Neural progenitor cell (in vitro differentiated cells): ENCODE data around the gene FFAR1. TPM values are rescaled to one million over a fixed set of nuclear protein-coding genes. Genes with fewer than 3 reads are reported as not detected.

ENCODE experiments used
- DNase-seq: peaks from one replicate; pipeline ENCODE4 v3.0.0-alpha.2; 2016; ENCODE audit warnings: low spot score
- H2AFZ ChIP-seq: fragments of 200-600 bp; sonication (generic); replicated peaks from 2 replicates; pipeline ENCODE4 v1.6.1; 2016; ENCODE audit warnings: antibody characterized with exemption
- H3F3A ChIP-seq: fragments of 200-600 bp; sonication (generic); 2 replicates; pipeline ENCODE4 v1.6.1; 2016; ENCODE audit warnings: antibody characterized with exemption, low read depth
- H3K27ac ChIP-seq: fragments of 200-600 bp; sonication (generic); 2 replicates; pipeline ENCODE4 v1.5.1; 2016; ENCODE audit warnings: mild to moderate bottlenecking
- H3K27me3 ChIP-seq: fragments of 200-600 bp; sonication (generic); 2 replicates; pipeline ENCODE4 v1.6.1; 2016; ENCODE audit warnings: mild to moderate bottlenecking, moderate library complexity
- H3K36me3 ChIP-seq: fragments of 200-600 bp; sonication (generic); 2 replicates; pipeline ENCODE4 v1.5.1; 2016
- H3K4me1 ChIP-seq: fragments of 200-600 bp; sonication (generic); 2 replicates; pipeline ENCODE4 v1.6.1; 2016; ENCODE audit warnings: mixed run types
- H3K4me2 ChIP-seq: fragments of 200-600 bp; sonication (generic); 2 replicates; pipeline ENCODE4 v1.6.1; 2016
- H3K4me3 ChIP-seq: fragments of 200-600 bp; sonication (generic); 2 replicates; pipeline ENCODE4 v1.5.1; 2016
- H3K79me2 ChIP-seq: fragments of 200-600 bp; sonication (generic); 2 replicates; pipeline ENCODE4 v1.6.1; 2016; ENCODE audit warnings: low read depth
- H3K9ac ChIP-seq: fragments of 200-600 bp; sonication (generic); 2 replicates; pipeline ENCODE4 v1.6.1; 2016
- H3K9me3 ChIP-seq: fragments of 200-600 bp; sonication (generic); 2 replicates; pipeline ENCODE4 v1.5.1; 2016; ENCODE audit warnings: low read depth
- H4K20me1 ChIP-seq: fragments of 200-600 bp; sonication (generic); 2 replicates; pipeline ENCODE4 v1.6.1; 2016; ENCODE audit warnings: low read depth
- H3K27ac Mint-ChIP-seq: 3 replicates; pipeline ENCODE4 v1.8.0; 2021; ENCODE audit warnings: mixed read lengths
- H3K27me3 Mint-ChIP-seq: 2 replicates; pipeline ENCODE4 v1.8.0; 2022; ENCODE audit warnings: low read depth, mild to moderate bottlenecking, inconsistent platforms, moderate library complexity, mixed read lengths; ENCODE audit not compliant: insufficient read depth
- H3K36me3 Mint-ChIP-seq: 3 replicates; pipeline ENCODE4 v1.8.0; 2021; ENCODE audit warnings: mixed read lengths
- H3K4me1 Mint-ChIP-seq: 3 replicates; pipeline ENCODE4 v1.8.0; 2021; ENCODE audit warnings: mixed read lengths
- H3K4me3 Mint-ChIP-seq: 3 replicates; pipeline ENCODE4 v1.8.0; 2021; ENCODE audit warnings: mild to moderate bottlenecking, moderate library complexity, mixed read lengths
- H3K9me3 Mint-ChIP-seq: 3 replicates; pipeline ENCODE4 v1.8.0; 2020; ENCODE audit warnings: mixed read lengths
- CTCF ChIP-seq: fragments of 200-600 bp; sonication (generic); IDR thresholded peaks from 2 replicates; pipeline ENCODE4 v1.5.1; 2017; ENCODE audit warnings: antibody characterized with exemption, mild to moderate bottlenecking
- EZH2 ChIP-seq: fragments of 200-600 bp; sonication (generic); IDR thresholded peaks from 2 replicates; pipeline ENCODE4 v1.6.1; 2017; ENCODE audit warnings: antibody characterized with exemption, mild to moderate bottlenecking, moderate library complexity
- EZH2phosphoT487 ChIP-seq: fragments of 200-600 bp; sonication (generic); IDR thresholded peaks from 2 replicates; pipeline ENCODE4 v1.6.1; 2017; ENCODE audit warnings: antibody characterized with exemption
- total RNA-seq: library from RNA; depleted of rRNA; stranded (reverse); fragments of >200 nt; gene quantifications from 2 replicates; pipeline ENCODE4 v1.2.3, GENCODE V29; 2015; ENCODE audit warnings: low replicate concordance

The FFAR1 gene
- total RNA-seq, 1 donor from 2014 or later: not detected

- Histone ChIP-seq H3K79me2 (no peaks in the 10 kb centered on the region), H3K4me2 (no peak overlapping the region), H4K20me1 (no peaks in the 10 kb centered on the region), H3K27ac (no peak overlapping the region), H3K9me3 (no peaks in the 10 kb centered on the region), H3K4me3 (no peak overlapping the region), H2AFZ (no peak overlapping the region), H3K9ac (no peak overlapping the region), H3K27me3 (no peaks in the 10 kb centered on the region), H3K36me3 (no peaks in the 10 kb centered on the region), H3F3A (no peaks in the 10 kb centered on the region), H3K4me1 (no peaks in the 10 kb centered on the region)
- Mint-ChIP-seq H3K4me1 (peaks cover 8% of the 10 kb centered on the region), H3K36me3 (no peaks in the 10 kb centered on the region), H3K27me3 (peaks cover 16% of the 10 kb centered on the region), H3K4me3 (no peak overlapping the region), H3K9me3 (no peaks in the 10 kb centered on the region), H3K27ac (no peak overlapping the region)
- DNase-seq: no peak
- TF ChIP-seq CTCF: no peak
- no peak for TF ChIP-seq EZH2
- no peak for TF ChIP-seq EZH2phosphoT487
These were observed 35.6 kb upstream of the FFAR1 start for GRCh38 chr19:35311901-35312665.

- Histone ChIP-seq H3K4me2 (no peak overlapping the region), H3K4me3 (no peak overlapping the region), H3K36me3 (no peaks in the 10 kb centered on the region), H3K4me1 (no peaks in the 10 kb centered on the region), H3K27me3 (no peaks in the 10 kb centered on the region), H3F3A (no peaks in the 10 kb centered on the region), H3K9me3 (no peaks in the 10 kb centered on the region), H3K79me2 (no peaks in the 10 kb centered on the region), H2AFZ (no peak overlapping the region), H3K9ac (no peak overlapping the region), H4K20me1 (no peaks in the 10 kb centered on the region), H3K27ac (no peak overlapping the region)
- Mint-ChIP-seq H3K9me3 (no peaks in the 10 kb centered on the region), H3K4me1 (peaks cover 12% of the 10 kb centered on the region), H3K27me3 (peaks cover 12% of the 10 kb centered on the region), H3K4me3 (no peak overlapping the region), H3K36me3 (no peaks in the 10 kb centered on the region), H3K27ac (no peak overlapping the region)
- no peak for DNase-seq
- no peak for TF ChIP-seq CTCF
- TF ChIP-seq EZH2: no peak
- TF ChIP-seq EZH2phosphoT487: no peak
These were observed 34.1 kb upstream of the FFAR1 start for GRCh38 chr19:35313587-35313986.

- Histone ChIP-seq H3K27ac (no peak overlapping the region), H3K9ac (no peak overlapping the region), H3K4me2 (no peak overlapping the region), H3F3A (no peaks in the 10 kb centered on the region), H3K79me2 (no peaks in the 10 kb centered on the region), H2AFZ (no peak overlapping the region), H3K27me3 (no peaks in the 10 kb centered on the region), H3K9me3 (no peaks in the 10 kb centered on the region), H4K20me1 (no peaks in the 10 kb centered on the region), H3K36me3 (no peaks in the 10 kb centered on the region), H3K4me3 (no peak overlapping the region), H3K4me1 (no peaks in the 10 kb centered on the region)
- Mint-ChIP-seq H3K36me3 (no peaks in the 10 kb centered on the region), H3K4me3 (no peak overlapping the region), H3K4me1 (peaks cover 7% of the 10 kb centered on the region), H3K9me3 (no peaks in the 10 kb centered on the region), H3K27ac (no peak overlapping the region), H3K27me3 (peaks cover 7% of the 10 kb centered on the region)
- TF ChIP-seq EZH2 (no peak), CTCF (no peak), EZH2phosphoT487 (no peak)
- no peak for DNase-seq
These were observed 33.7 kb upstream of the FFAR1 start for GRCh38 chr19:35314031-35314430.
